Retinal pigment epithelial cell (primary cell): ENCODE measurements around the gene NEUROD4.
"Not testable (repeated sequence)": the region's sequence is repeated elsewhere in the genome, so short reads cannot be mapped to it uniquely, and the experiment has no call there.

Experiments
- DNase-seq: peaks from one replicate; pipeline ENCODE4 v3.0.0-alpha.2; 2010; ENCODE audit warnings: low read depth
- H3K4me3 ChIP-seq: 2 replicates; pipeline ENCODE4 v1.5.1; 2011; ENCODE audit warnings: mild to moderate bottlenecking, low read length, control low read depth, moderate library complexity
- CTCF ChIP-seq: conservative IDR thresholded peaks from 2 replicates; pipeline ENCODE4 v1.5.1; 2011; ENCODE audit warnings: low read depth, low read length, control low read depth, inconsistent platforms

Gene NEUROD4

GRCh38 chr12:54977857-54978256, 41.9 kb upstream of the NEUROD4 start:
- TF ChIP-seq CTCF = no peak
- no peak overlapping the region for H3K4me3 ChIP-seq
- no peak for DNase-seq

- H3K4me3 ChIP-seq = no peak overlapping the region
- no peak for DNase-seq
- no peak for TF ChIP-seq CTCF
These were observed 39.4 kb upstream of the NEUROD4 start for GRCh38 chr12:54980341-54980740.

GRCh38 chr12:54981796-54982195, 38.0 kb upstream of the NEUROD4 start:
- H3K4me3 ChIP-seq = no peak overlapping the region
- DNase-seq = no peak
- no peak for TF ChIP-seq CTCF

- no peak for DNase-seq
- H3K4me3 ChIP-seq = no peak overlapping the region
- no peak for TF ChIP-seq CTCF
These were observed 36.2 kb upstream of the NEUROD4 start for GRCh38 chr12:54983536-54984101.

- TF ChIP-seq CTCF = no peak
- H3K4me3 ChIP-seq = no peak within 1 kb of the TSS
- DNase-seq = no peak
These were observed 35.0 kb upstream of the NEUROD4 start, which contains the start of gene TESPA1 for GRCh38 chr12:54984658-54985376. Gene TESPA1 (minus strand): TSS chr12:54984762. CDS start chr12:54974562, 10,200 bp downstream.

GRCh38 chr12:54986773-54987172, 33.0 kb upstream of the NEUROD4 start:
- not testable (repeated sequence) for H3K4me3 ChIP-seq, DNase-seq

GRCh38 chr12:54987611-54988231, 32.1 kb upstream of the NEUROD4 start:
- no peak for TF ChIP-seq CTCF
- no peak for DNase-seq
- no peak overlapping the region for H3K4me3 ChIP-seq
